SU-DHL-6 (cell line): ENCODE results near the gene HEATR3.

Source experiments
- H2AFZ ChIP-seq: fragments of 200-600 bp; sonication (generic); 2 replicates; pipeline ENCODE4 v1.6.1; 2014; ENCODE audit warnings: low read depth, mild to moderate bottlenecking, moderate library complexity, mixed read lengths, antibody characterized with exemption, low read length; ENCODE audit not compliant: severe bottlenecking
- H3F3A ChIP-seq: fragments of 200-600 bp; shearing (Covaris generic); 2 replicates; pipeline ENCODE4 v1.6.0; 2016; ENCODE audit warnings: antibody characterized with exemption, mild to moderate bottlenecking; ENCODE audit not compliant: insufficient read depth
- H3K27ac ChIP-seq: fragments of 200-600 bp; sonication (generic); 2 replicates; pipeline ENCODE4 v1.5.1; 2016; ENCODE audit warnings: low read depth, mild to moderate bottlenecking, low read length, moderate library complexity, mixed read lengths
- H3K27me3 ChIP-seq: fragments of 200-600 bp; sonication (generic), shearing (Covaris generic); 2 replicates; pipeline ENCODE4 v1.6.0; 2014; ENCODE audit warnings: mild to moderate bottlenecking, low read length
- H3K36me3 ChIP-seq: fragments of 200-600 bp; sonication (generic); 2 replicates; pipeline ENCODE4 v1.6.1; 2014; ENCODE audit warnings: mild to moderate bottlenecking, low read length, mixed read lengths
- H3K4me2 ChIP-seq: fragments of 300-600, 200-600 bp; shearing (Covaris generic), sonication (generic); 2 replicates; pipeline ENCODE4 v1.6.0; 2014; ENCODE audit warnings: low read length, low read depth, mild to moderate bottlenecking; ENCODE audit not compliant: poor library complexity, severe bottlenecking
- H3K4me3 ChIP-seq: fragments of 200-600 bp; sonication (generic); 2 replicates; pipeline ENCODE4 v1.5.1; 2014; ENCODE audit warnings: antibody characterized with exemption, low read length, mild to moderate bottlenecking, mixed read lengths; ENCODE audit not compliant: insufficient read depth, poor library complexity, severe bottlenecking
- H3K79me2 ChIP-seq: fragments of 200-600 bp; sonication (generic); 2 replicates; pipeline ENCODE4 v1.6.1; 2014; ENCODE audit warnings: mild to moderate bottlenecking, low read length, moderate library complexity; ENCODE audit not compliant: insufficient read depth
- H3K9ac ChIP-seq: fragments of 200-600 bp; sonication (generic); 2 replicates; pipeline ENCODE4 v1.7.0; 2014; ENCODE audit warnings: mild to moderate bottlenecking, low read length
- H3K9me2 ChIP-seq: fragments of 200-600 bp; sonication (generic); replicated peaks from 2 replicates; pipeline ENCODE4 v1.6.1; 2014; ENCODE audit warnings: low read length; ENCODE audit not compliant: insufficient read depth
- H3K9me3 ChIP-seq: fragments of 200-600 bp; sonication (generic); 2 replicates; pipeline ENCODE4 v1.6.1; 2014; ENCODE audit warnings: low read length, mixed read lengths; ENCODE audit not compliant: insufficient read depth
- H4K20me1 ChIP-seq: fragments of 200-600 bp; sonication (generic); 2 replicates; pipeline ENCODE4 v1.6.1; 2014; ENCODE audit warnings: low read depth, mild to moderate bottlenecking, antibody characterized with exemption, low read length, moderate library complexity, mixed read lengths
- EZH2phosphoT487 ChIP-seq: fragments of 200-600 bp; sonication (generic), shearing (Covaris generic); conservative IDR thresholded peaks from 2 replicates; pipeline ENCODE4 v1.6.1; 2018; ENCODE audit warnings: mild to moderate bottlenecking, antibody characterized with exemption, low read length, moderate library complexity, mixed read lengths
- TF ChIP-seq, protein P1 (sequence below): fragments of 200-600 bp; sonication (generic); IDR thresholded peaks from one replicate; pipeline ENCODE4 v1.5.1; 2017; ENCODE audit warnings: antibody characterized with exemption, mild to moderate bottlenecking, low read length, moderate library complexity; ENCODE audit not compliant: insufficient read depth, poor library complexity, severe bottlenecking

HEATR3 gene

DNA sequence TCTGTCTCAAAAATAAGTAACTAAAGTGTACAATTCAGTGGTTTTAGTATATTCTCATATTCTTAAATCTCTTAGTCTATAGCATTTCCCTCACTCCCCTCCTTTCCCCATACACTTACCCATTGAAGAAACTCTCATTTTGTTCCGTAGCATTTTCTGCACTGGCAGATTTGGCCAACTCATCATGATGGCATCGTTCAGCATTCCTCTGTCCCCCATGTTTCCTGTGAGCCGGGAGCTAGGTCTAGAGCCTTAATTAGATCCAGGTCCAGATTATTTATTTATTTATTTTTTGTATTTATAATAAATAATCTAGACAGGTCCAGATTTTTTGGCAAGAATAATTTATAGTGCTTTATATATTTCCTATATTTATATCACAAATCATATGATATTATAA, 31.0 kb downstream of the HEATR3 start:
- Histone ChIP-seq H3K27ac (no peak overlapping the region), H3K9ac (no peak overlapping the region), H3K36me3 (peaks cover 5% of the 10 kb centered on the region; the same call in 1 of the 2 replicates)

DNA sequence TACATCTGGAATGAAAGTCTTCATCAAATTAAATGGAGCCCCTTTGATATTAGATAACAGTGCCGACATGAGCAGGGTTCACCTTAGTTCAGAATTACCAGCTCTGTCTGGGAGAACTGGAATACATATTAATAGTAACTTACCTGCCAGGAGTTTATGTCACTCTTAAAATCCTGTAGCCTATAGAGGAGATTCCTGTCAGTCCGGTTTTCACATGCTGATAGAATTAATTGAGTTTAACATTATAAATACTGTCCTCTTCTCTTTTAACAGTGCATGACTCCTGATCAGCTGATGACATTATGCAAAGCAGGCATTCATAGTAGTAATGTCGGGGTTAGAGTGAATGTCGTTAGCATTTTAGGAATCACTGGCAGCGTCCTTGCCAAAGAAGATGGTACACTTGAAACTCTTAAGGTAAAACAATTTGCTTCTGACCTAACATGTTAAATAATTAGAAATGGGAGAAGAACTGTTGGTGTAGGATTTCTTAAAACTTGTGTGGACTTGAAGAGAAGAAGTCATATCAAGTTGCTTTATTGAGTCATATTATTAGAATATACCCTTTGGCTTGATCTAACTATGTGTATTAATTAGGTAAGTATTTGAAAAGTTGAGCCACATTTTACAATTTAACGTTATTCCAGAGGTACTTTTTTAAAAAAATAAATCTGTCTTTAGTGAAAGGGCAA, 34.3 kb downstream of the HEATR3 start:
- no peaks in the 10 kb centered on the region for H3K27me3 ChIP-seq
- H3K9me3 ChIP-seq: no peaks in the 10 kb centered on the region
- no peaks in the 10 kb centered on the region for H3F3A ChIP-seq
- H3K9ac ChIP-seq: no peak overlapping the region
- TF ChIP-seq, protein P1, sequence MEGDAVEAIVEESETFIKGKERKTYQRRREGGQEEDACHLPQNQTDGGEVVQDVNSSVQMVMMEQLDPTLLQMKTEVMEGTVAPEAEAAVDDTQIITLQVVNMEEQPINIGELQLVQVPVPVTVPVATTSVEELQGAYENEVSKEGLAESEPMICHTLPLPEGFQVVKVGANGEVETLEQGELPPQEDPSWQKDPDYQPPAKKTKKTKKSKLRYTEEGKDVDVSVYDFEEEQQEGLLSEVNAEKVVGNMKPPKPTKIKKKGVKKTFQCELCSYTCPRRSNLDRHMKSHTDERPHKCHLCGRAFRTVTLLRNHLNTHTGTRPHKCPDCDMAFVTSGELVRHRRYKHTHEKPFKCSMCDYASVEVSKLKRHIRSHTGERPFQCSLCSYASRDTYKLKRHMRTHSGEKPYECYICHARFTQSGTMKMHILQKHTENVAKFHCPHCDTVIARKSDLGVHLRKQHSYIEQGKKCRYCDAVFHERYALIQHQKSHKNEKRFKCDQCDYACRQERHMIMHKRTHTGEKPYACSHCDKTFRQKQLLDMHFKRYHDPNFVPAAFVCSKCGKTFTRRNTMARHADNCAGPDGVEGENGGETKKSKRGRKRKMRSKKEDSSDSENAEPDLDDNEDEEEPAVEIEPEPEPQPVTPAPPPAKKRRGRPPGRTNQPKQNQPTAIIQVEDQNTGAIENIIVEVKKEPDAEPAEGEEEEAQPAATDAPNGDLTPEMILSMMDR: no peak
- no peak for TF ChIP-seq EZH2phosphoT487
- H3K36me3 ChIP-seq: peaks cover 16% of the 10 kb centered on the region
- no peak overlapping the region for H3K4me2 ChIP-seq
- H3K4me3 ChIP-seq: no peak overlapping the region
- no peaks in the 10 kb centered on the region for H4K20me1 ChIP-seq
- H2AFZ ChIP-seq: no peak overlapping the region
- no peaks in the 10 kb centered on the region for H3K9me2 ChIP-seq
- H3K27ac ChIP-seq: no peak overlapping the region
- no peaks in the 10 kb centered on the region for H3K79me2 ChIP-seq

More for the DNA sequence above, 31.0 kb downstream of the HEATR3 start:
- Histone ChIP-seq H3K4me2 (no peak overlapping the region), H3K79me2 (no peaks in the 10 kb centered on the region), H3K9me2 (no peaks in the 10 kb centered on the region), H2AFZ (no peak overlapping the region), H4K20me1 (no peaks in the 10 kb centered on the region), H3K9me3 (no peaks in the 10 kb centered on the region), H3K4me3 (no peak overlapping the region), H3K27me3 (no peaks in the 10 kb centered on the region), H3F3A (no peaks in the 10 kb centered on the region)
- no peak for TF ChIP-seq EZH2phosphoT487
- TF ChIP-seq, protein P1: no peak

DNA sequence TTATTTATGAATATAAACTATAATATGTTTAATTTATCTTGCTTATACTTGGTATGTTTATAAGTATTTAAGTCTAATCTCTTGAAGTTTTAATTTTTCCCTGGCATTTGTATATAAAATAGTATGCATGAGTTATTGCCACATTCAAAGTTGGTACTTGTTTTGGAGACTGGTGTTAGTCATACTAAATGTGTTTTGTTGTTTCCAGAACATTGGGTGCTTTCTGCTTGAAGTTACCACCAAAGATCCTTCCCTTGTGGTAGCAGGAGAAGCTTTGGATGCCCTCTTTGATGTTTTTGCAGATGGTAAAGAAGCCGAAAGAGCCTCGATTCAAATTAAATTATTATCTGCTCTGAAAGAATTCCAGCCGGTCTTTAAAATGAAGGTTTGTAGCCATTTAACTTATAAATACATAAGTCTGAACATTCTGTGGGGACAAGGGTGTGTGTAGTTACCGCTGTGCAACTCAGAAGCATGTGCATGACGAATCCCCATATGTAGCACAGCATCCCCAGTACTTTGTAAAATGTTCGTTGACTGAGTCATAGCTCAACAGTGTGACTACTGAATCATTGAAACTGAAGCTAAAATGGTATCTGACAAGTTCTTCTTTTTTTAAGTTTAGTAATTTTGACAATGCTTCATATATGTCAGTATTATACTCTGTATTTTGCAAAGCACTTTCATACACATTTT, 36.4 kb downstream of the HEATR3 start:
- H2AFZ ChIP-seq: no peak overlapping the region
- no peak overlapping the region for H3K4me2 ChIP-seq
- no peaks in the 10 kb centered on the region for H3K9me2 ChIP-seq
- no peak overlapping the region for H3K27ac ChIP-seq
- no peaks in the 10 kb centered on the region for H3K9me3 ChIP-seq
- H3K79me2 ChIP-seq: no peaks in the 10 kb centered on the region
- H3K36me3 ChIP-seq: peaks cover 21% of the 10 kb centered on the region
- H3F3A ChIP-seq: no peaks in the 10 kb centered on the region
- H4K20me1 ChIP-seq: no peaks in the 10 kb centered on the region
- H3K9ac ChIP-seq: no peak overlapping the region
- TF ChIP-seq, protein P1: no peak
- no peak for TF ChIP-seq EZH2phosphoT487
- H3K4me3 ChIP-seq: no peak overlapping the region
- no peaks in the 10 kb centered on the region for H3K27me3 ChIP-seq
